ENCODE measurements around the gene NT5DC4. TPM values are rescaled to one million over a fixed set of nuclear protein-coding genes. Genes with fewer than 3 reads are reported as not detected.
A peak's percentile ranks its signal among the peaks of the same experiment; 100 is the strongest.

NT5DC4 gene
- total and polyA plus RNA-seq, 2 of the 4 experiments (the other 2 are of a cell fraction): not detected

GRCh38 chr2:112767693-112768330 is 47.0 kb downstream of the NT5DC4 start:
- ChIA-PET CTCF (interaction anchor here (1.7 kb wide), 1 partner anchor 174 kb away, joined by 10 read pairs; no protein-coding TSS in a partner anchor), POLR2A (ENCODE audit: unreplicated experiment) (no interaction called here)
- H3K27ac ChIP-seq (ENCODE audit: insufficient read depth, low read length): no peak overlapping the region

More at GRCh38 chr2:112767693-112768330, 47.0 kb downstream of the NT5DC4 start:
- no peak overlapping the region for H2AK9ac ChIP-seq (replicated peaks; ENCODE audit: low read depth, low read length, poor library complexity)
- H3K9me1 ChIP-seq (ENCODE audit: insufficient read depth, low read length): peaks cover 2% of the 10 kb centered on the region; the same call in 1 of the 2 replicates
- no peak overlapping the region for H3K14ac ChIP-seq (replicated peaks; ENCODE audit: low read depth, low read length)
- no peak for DNase-seq
- no peaks in the 10 kb centered on the region for H4K20me1 ChIP-seq (ENCODE audit: insufficient read depth, low read length)
- peak overlapping the region; percentile 64; the same call in 1 of the 2 replicates for H3K4me2 ChIP-seq (ENCODE audit: low read depth, low read length)
- peak overlapping the region; percentile 54; the same call in 1 of the 2 replicates for H3K4ac ChIP-seq (ENCODE audit: low read depth, low read length)
- in situ Hi-C loops (cut with MboI; ENCODE audit: low sequenced_read_pairs): no loop called here
- no peak overlapping the region for H2BK5ac ChIP-seq (ENCODE audit: low read depth, low read length, poor library complexity, severe bottlenecking)
- ATAC-seq (ENCODE audit: low read depth): no peak
- no peak overlapping the region for H3K56ac ChIP-seq (ENCODE audit: extremely low read depth, insufficient read depth, low read length)
- H3K27me3 ChIP-seq (ENCODE audit: control insufficient read depth, insufficient read depth, low read length): no peaks in the 10 kb centered on the region
- peak overlapping the region; percentile 33 for H2BK20ac ChIP-seq (ENCODE audit: low read depth, low read length)
- peak overlapping the region; percentile 46 for H2BK120ac ChIP-seq (ENCODE audit: low read depth, low read length)
- peak overlapping the region; percentile 9; the same call in 1 of the 2 replicates for H3K18ac ChIP-seq (ENCODE audit: low read depth, low read length)
- H2AK5ac ChIP-seq (ENCODE audit: low read depth, low read length): no peak overlapping the region
- peaks cover 5 to 39% of the 10 kb centered on the region in 2 experiments; a peak in 3 of 4 replicates for H3K79me1 ChIP-seq (ENCODE audit: low read depth in 1 of 2, low read length in 2 of 2)
- no TSS peak for BruUV-seq (replicated peaks)
- 0 out of 2 replicates have a peak, but pooled peaks cover 2% of the 10 kb centered on the region for H3K9me3 ChIP-seq (ENCODE audit: control insufficient read depth, insufficient read depth, low read length)
- H3K23ac ChIP-seq (ENCODE audit: low read depth, low read length): 0 out of 2 replicates have a peak overlapping the region, but pooled peaks have one; percentile 2
- no peaks in the 10 kb centered on the region; the same call in 1 of the 2 replicates for H3K4me1 ChIP-seq (ENCODE audit: control insufficient read depth, insufficient read depth, low read length)
- H2BK15ac ChIP-seq (ENCODE audit: low read depth, low read length): no peak overlapping the region
- dilution Hi-C loops (cut with HindIII; ENCODE audit: low sequenced_read_pairs, unreplicated experiment): no loop called here
- intact Hi-C loops (cut with micrococcal nuclease): no loop called here
- TF ChIP-seq CEBPB (IDR thresholded peaks at IDR 0.05; ENCODE audit: low read depth, low read length) (no peak), RCOR1 (IDR thresholded peaks at IDR 0.05; ENCODE audit: insufficient replicate concordance, low read length) (no peak), CTCF (conservative IDR thresholded peaks at IDR 0.05; ENCODE audit: low read depth, low read length) (no peak), NFE2L2 (IDR thresholded peaks at IDR 0.05; ENCODE audit: low read depth, low read length) (no peak), MAFK (IDR thresholded peaks at IDR 0.05; ENCODE audit: low read depth, low read length) (no peak), MAZ (IDR thresholded peaks at IDR 0.05; ENCODE audit: borderline replicate concordance, low read depth, low read length) (no peak), MXI1 (IDR thresholded peaks at IDR 0.05; ENCODE audit: borderline replicate concordance, low read depth, low read length) (no peak), CHD1 (IDR thresholded peaks at IDR 0.05; ENCODE audit: low read depth, low read length) (no peak), RFX5 (IDR thresholded peaks at IDR 0.05; ENCODE audit: low read depth, low read length) (no peak), ELK1 (IDR thresholded peaks at IDR 0.05; ENCODE audit: borderline replicate concordance, low read depth, low read length) (no peak)
- TF ChIP-seq, protein P1, sequence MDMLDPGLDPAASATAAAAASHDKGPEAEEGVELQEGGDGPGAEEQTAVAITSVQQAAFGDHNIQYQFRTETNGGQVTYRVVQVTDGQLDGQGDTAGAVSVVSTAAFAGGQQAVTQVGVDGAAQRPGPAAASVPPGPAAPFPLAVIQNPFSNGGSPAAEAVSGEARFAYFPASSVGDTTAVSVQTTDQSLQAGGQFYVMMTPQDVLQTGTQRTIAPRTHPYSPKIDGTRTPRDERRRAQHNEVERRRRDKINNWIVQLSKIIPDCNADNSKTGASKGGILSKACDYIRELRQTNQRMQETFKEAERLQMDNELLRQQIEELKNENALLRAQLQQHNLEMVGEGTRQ (IDR thresholded peaks at IDR 0.05; ENCODE audit: low read depth, low read length): no peak
- H3K9ac ChIP-seq (ENCODE audit: low read depth, low read length): no peak overlapping the region
- H4K8ac ChIP-seq (ENCODE audit: low read depth in 2 of 2, low read length in 2 of 2): peak overlapping the region in 1 of 2 experiments; percentile 31; a peak in 1 of 4 replicates
- no CpG with 5 or more reads among the region's 6 CpGs for WGBS, 2 experiments (ENCODE audit: extremely low coverage in 2 of 2, insufficient read length in 1 of 2)
- H4K91ac ChIP-seq (ENCODE audit: insufficient read depth, low read depth, low read length): peak overlapping the region; percentile 49; the same call in 1 of the 2 replicates
- no peak overlapping the region for H3K4me3 ChIP-seq (ENCODE audit: insufficient read depth, low read depth, low read length)
- no peaks in the 10 kb centered on the region for H3K36me3 ChIP-seq (ENCODE audit: control insufficient read depth, insufficient read depth, low read length)
- H4K5ac ChIP-seq (ENCODE audit: low read depth, low read length): peak overlapping the region; percentile 35; the same call in 1 of the 2 replicates
- H2AFZ ChIP-seq (replicated peaks; ENCODE audit: low read length, poor library complexity): peak overlapping the region; percentile 40

Measured in IMR-90 (cell line).